Naive B cell (primary cell): Measurements from ENCODE around the gene FNDC1. TPM values are rescaled to one million over a fixed set of nuclear protein-coding genes. Genes with fewer than 3 reads are reported as not detected.

Experiments used
- ATAC-seq, 2 donors: fragments of 150-1000 bp; cut with Tn5 transposase; 2 replicates each; pipeline ENCODE4 v1.10.0; 2021; ENCODE audit warnings: low read depth in 2 of 2, mild to moderate bottlenecking in 2 of 2, moderate library complexity in 2 of 2
- DNase-seq: peaks from one replicate; pipeline ENCODE4 v3.0.0; 2022
- H3K27ac Mint-ChIP-seq, 6 donors: one replicate each; pipeline ENCODE4 v1.8.0; 2020 to 2022; ENCODE audit warnings: mild to moderate bottlenecking in 6 of 6, mixed read lengths in 6 of 6, moderate library complexity in 5 of 6, inconsistent platforms in 2 of 6
- H3K27me3 Mint-ChIP-seq, 3 donors: one replicate each; pipeline ENCODE4 v1.8.0; 2021 to 2022; ENCODE audit warnings: mixed read lengths in 3 of 3, mild to moderate bottlenecking in 1 of 3
- H3K36me3 Mint-ChIP-seq, 2 donors: one replicate each; pipeline ENCODE4 v1.8.0; 2020 to 2022; ENCODE audit warnings: mixed read lengths in 2 of 2, inconsistent platforms in 1 of 2, mild to moderate bottlenecking in 1 of 2
- H3K4me1 Mint-ChIP-seq, 3 donors: one replicate each; pipeline ENCODE4 v1.8.0; 2020 to 2022; ENCODE audit warnings: mixed read lengths in 3 of 3, inconsistent platforms in 1 of 3, mild to moderate bottlenecking in 1 of 3, moderate library complexity in 1 of 3
- H3K4me3 Mint-ChIP-seq, 8 donors: one replicate each; pipeline ENCODE4 v1.8.0; 2020 to 2022; ENCODE audit warnings: mild to moderate bottlenecking in 8 of 8, mixed read lengths in 8 of 8, moderate library complexity in 8 of 8, inconsistent platforms in 2 of 8
- H3K9me3 Mint-ChIP-seq, 7 donors: one replicate each; pipeline ENCODE4 v1.8.0; 2020 to 2022; ENCODE audit warnings: mixed read lengths in 7 of 7, mild to moderate bottlenecking in 5 of 7, inconsistent platforms in 2 of 7, moderate library complexity in 1 of 7
- polyA plus RNA-seq, 6 donors: library from polyadenylated mRNA; unstranded; fragments of 300-500 nt; fragmentation: Illumina TruSeq; gene quantifications; one replicate each; pipeline ENCODE4 v1.2.3, GENCODE V29; 2021; ENCODE audit warnings: low read depth in 6 of 6

The FNDC1 gene
- polyA plus RNA-seq, 6 donors from 2014 or later: not detected

- no peak overlapping the region for H3K4me3 Mint-ChIP-seq
- no peak overlapping the region for H3K27ac Mint-ChIP-seq
- H3K36me3 Mint-ChIP-seq: no peaks in the 10 kb centered on the region
- H3K9me3 Mint-ChIP-seq: peaks cover 0 to 7% (median 0%) of the 10 kb centered on the region in 7 donors
- DNase-seq (no peak), ATAC-seq (no peak)
- H3K27me3 Mint-ChIP-seq: peaks cover 25 to 47% (median 43%) of the 10 kb centered on the region in 3 donors
- H3K4me1 Mint-ChIP-seq: peaks cover 0 to 3% (median 0%) of the 10 kb centered on the region in 3 donors
These were observed 85.0 kb downstream of the FNDC1 start for GRCh38 chr6:159254186-159254585.

- H3K4me3 Mint-ChIP-seq: no peak overlapping the region
- H3K9me3 Mint-ChIP-seq: peaks cover 0 to 7% (median 0%) of the 10 kb centered on the region in 7 donors
- no peaks in the 10 kb centered on the region for H3K36me3 Mint-ChIP-seq
- H3K27ac Mint-ChIP-seq: peak overlapping the region in 1 of 6 donors; percentile 62
- DNase-seq (no peak), ATAC-seq (no peak)
- peaks cover 25 to 49% (median 42%) of the 10 kb centered on the region in 3 donors for H3K27me3 Mint-ChIP-seq
- peaks cover 0 to 3% (median 0%) of the 10 kb centered on the region in 3 donors for H3K4me1 Mint-ChIP-seq
These were observed 86.3 kb downstream of the FNDC1 start for GRCh38 chr6:159255434-159255951.

- Mint-ChIP-seq H3K36me3 (no peaks in the 10 kb centered on the region), H3K9me3 (peaks cover 0 to 7% (median 0%) of the 10 kb centered on the region in 7 donors), H3K27ac (no peak overlapping the region), H3K27me3 (peaks cover 25 to 49% (median 37%) of the 10 kb centered on the region in 3 donors), H3K4me1 (peaks cover 0 to 3% (median 0%) of the 10 kb centered on the region in 3 donors), H3K4me3 (no peak overlapping the region)
- DNase-seq: no peak
- no peak for ATAC-seq
These were observed 86.9 kb downstream of the FNDC1 start for GRCh38 chr6:159256128-159256527.

DNA sequence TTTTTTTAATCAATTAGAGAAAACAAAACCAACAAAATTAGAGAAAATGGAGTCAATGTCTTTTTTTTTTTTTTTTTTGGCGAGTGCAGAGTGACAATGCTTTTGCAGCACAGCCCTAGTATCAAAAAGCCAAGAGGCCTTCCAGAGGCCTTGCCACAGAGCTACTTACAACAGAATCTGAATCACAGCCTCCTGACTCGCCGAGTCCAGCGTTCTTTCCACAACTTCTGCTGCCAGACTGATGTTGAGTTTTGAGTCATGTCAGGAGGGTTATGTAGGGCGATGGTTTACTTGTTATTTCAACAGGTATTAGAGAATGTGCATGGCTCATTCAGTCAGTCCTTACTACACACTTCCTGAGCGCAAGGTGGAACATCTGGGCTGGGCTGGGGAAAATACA lies 88.6 kb downstream of the FNDC1 start:
- no peak for DNase-seq
- Mint-ChIP-seq H3K36me3 (no peaks in the 10 kb centered on the region), H3K4me3 (no peak overlapping the region), H3K27ac (no peak overlapping the region), H3K4me1 (peaks cover 0 to 3% (median 0%) of the 10 kb centered on the region in 3 donors), H3K9me3 (peaks cover 0 to 7% (median 0%) of the 10 kb centered on the region in 7 donors), H3K27me3 (peaks cover 20 to 43% (median 28%) of the 10 kb centered on the region in 3 donors)
- ATAC-seq: no peak

DNA sequence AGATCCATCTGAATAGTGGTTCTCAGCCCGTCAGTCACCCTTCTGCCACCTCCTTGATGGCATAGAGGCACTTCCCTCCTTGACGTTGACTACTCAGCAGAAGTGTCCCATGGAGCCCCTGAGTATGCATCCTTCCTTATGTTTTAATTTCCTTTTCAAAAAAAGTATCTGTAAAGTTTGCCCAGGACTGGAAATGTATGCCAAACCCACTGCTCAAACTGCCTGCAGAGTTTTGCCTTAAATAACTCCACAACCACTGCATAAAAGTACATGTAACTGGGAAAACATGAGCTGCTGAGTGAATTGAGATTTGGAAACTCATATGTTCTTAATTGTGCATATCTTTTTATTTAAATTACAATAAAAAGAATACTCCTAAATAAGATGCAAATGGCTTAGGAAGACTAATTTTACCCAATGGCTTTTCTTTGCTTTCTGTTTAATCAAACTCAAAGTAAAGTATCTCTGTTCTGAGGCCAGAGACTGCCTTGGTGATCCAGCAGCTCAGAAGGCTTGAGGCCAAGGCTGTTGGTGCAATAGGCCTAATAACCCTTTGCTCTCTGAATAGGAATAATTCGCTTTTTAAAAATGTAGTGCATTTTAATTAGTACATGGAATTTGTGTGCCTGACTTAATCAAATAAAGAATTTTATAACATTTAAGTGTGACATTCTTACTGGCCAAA lies 90.4 kb downstream of the FNDC1 start:
- Mint-ChIP-seq H3K27ac (no peak overlapping the region), H3K4me3 (no peak overlapping the region), H3K36me3 (no peaks in the 10 kb centered on the region), H3K27me3 (peaks cover 19 to 42% (median 25%) of the 10 kb centered on the region in 3 donors), H3K9me3 (peaks cover 0 to 6% (median 0%) of the 10 kb centered on the region in 7 donors), H3K4me1 (peaks cover 0 to 2% (median 0%) of the 10 kb centered on the region in 3 donors)
- DNase-seq (no peak), ATAC-seq (no peak)

GRCh38 chr6:159260208-159260607 lies 91.0 kb downstream of the FNDC1 start:
- Mint-ChIP-seq H3K27ac (no peak overlapping the region), H3K4me1 (no peaks in the 10 kb centered on the region), H3K27me3 (peaks cover 15 to 35% (median 19%) of the 10 kb centered on the region in 3 donors), H3K36me3 (no peaks in the 10 kb centered on the region), H3K9me3 (peaks cover 0 to 4% (median 0%) of the 10 kb centered on the region in 7 donors), H3K4me3 (no peak overlapping the region)
- ATAC-seq (no peak), DNase-seq (no peak)

DNA sequence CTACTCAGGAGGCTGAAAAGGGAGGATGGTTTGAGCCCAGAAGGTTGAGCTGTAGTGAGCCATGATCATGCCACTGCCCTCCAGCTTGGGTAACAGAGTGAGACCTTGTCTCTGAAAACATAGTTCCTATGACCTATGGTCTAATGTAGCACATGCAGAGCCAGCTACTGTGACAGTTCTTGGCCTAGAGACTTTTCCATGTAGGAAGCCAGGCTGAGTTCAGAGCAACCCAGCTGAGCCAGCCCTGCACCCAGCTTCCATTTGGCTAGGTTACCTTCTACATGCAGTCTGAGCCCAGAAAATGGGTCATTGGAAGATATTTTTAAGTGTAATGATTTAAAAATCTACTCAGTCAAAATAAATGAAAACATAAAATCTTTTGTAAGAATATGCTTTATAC lies 92.8 kb downstream of the FNDC1 start:
- ATAC-seq (no peak), DNase-seq (no peak)
- peaks cover 0 to 4% (median 0%) of the 10 kb centered on the region in 7 donors for H3K9me3 Mint-ChIP-seq
- H3K4me3 Mint-ChIP-seq: no peak overlapping the region
- H3K27ac Mint-ChIP-seq: no peak overlapping the region
- H3K27me3 Mint-ChIP-seq: peaks cover 9 to 25% (median 12%) of the 10 kb centered on the region in 3 donors
- no peaks in the 10 kb centered on the region for H3K36me3 Mint-ChIP-seq
- no peaks in the 10 kb centered on the region for H3K4me1 Mint-ChIP-seq

DNA sequence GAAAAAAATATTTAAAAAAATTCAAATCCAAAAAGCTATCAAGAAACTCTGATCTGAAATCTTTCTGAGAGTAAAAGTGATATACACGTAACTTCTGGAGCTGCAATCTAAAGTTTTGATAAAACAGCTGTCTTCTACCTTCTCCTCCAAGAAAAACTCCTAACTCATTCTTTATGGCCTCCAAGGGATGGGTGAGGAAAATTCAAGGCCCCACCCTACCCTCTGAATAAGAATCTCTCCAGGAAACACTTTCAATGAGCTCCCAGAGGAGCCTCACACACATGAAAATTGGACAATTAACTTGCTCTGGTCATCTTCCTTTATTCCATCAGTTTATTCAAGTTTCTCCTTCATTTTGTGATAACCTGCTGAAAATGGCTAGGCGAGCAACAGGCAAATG lies 93.4 kb downstream of the FNDC1 start:
- ATAC-seq: no peak

DNA sequence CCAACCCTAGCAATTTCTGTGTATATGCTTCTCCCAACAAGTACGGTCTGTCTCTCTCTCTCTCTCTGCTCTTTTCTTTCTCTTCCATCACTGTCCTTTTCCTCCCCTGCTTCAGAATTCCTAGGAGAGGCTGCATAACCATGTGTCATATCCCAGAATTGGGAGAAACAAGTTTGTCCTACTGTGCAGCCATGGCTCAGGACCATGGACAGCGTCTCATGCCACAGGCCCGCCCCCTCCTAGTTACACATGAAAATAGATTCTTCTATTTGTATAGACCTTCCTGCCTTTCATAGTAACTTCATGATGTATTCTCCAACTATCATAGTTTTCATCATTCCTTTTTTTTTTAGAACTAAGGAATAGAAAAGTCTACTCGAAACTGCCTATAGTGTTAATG lies 98.0 kb downstream of the FNDC1 start:
- Mint-ChIP-seq H3K4me1 (no peaks in the 10 kb centered on the region), H3K27ac (no peak overlapping the region), H3K9me3 (peaks cover 0 to 10% (median 0%) of the 10 kb centered on the region in 7 donors), H3K27me3 (peaks cover 11 to 30% (median 13%) of the 10 kb centered on the region in 3 donors), H3K36me3 (no peaks in the 10 kb centered on the region), H3K4me3 (no peak overlapping the region)
- DNase-seq (no peak), ATAC-seq (no peak)

More for the DNA sequence above, 93.4 kb downstream of the FNDC1 start:
- Mint-ChIP-seq H3K4me1 (no peaks in the 10 kb centered on the region), H3K27me3 (peaks cover 13 to 30% (median 15%) of the 10 kb centered on the region in 3 donors), H3K9me3 (peaks cover 0 to 7% (median 0%) of the 10 kb centered on the region in 7 donors), H3K36me3 (no peaks in the 10 kb centered on the region), H3K27ac (no peak overlapping the region), H3K4me3 (no peak overlapping the region)
- DNase-seq: no peak

- H3K9me3 Mint-ChIP-seq: peaks cover 0 to 10% (median 0%) of the 10 kb centered on the region in 7 donors
- H3K4me3 Mint-ChIP-seq: no peak overlapping the region
These were observed 99.3 kb downstream of the FNDC1 start for GRCh38 chr6:159268511-159268910.

DNA sequence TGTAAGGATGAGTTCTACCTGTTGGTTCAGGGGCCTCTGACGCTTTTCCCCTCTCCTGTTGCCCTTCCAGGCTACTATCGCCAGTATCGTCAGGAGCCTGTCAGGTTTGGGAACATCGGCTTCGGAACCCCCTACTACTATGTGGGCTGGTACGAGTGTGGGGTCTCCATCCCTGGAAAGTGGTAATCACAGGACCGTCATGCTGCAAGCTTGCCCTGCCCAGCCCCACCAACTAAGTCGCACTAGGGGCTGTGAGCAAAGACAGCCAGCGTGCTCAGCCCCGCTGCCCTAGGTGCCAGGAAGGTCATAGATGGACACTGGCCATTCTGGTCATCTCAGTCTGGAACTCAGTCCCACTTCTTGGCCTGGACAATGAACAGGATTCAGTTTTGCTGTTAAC lies 102.1 kb downstream of the FNDC1 start:
- peak overlapping the region in 1 of 8 donors; percentile 25 for H3K4me3 Mint-ChIP-seq
- no peaks in the 10 kb centered on the region for H3K4me1 Mint-ChIP-seq
- no peaks in the 10 kb centered on the region for H3K36me3 Mint-ChIP-seq
- DNase-seq: no peak
- H3K27me3 Mint-ChIP-seq: peaks cover 15 to 33% (median 19%) of the 10 kb centered on the region in 3 donors
- ATAC-seq: no peak
- peaks cover 0 to 10% (median 0%) of the 10 kb centered on the region in 7 donors for H3K9me3 Mint-ChIP-seq
- H3K27ac Mint-ChIP-seq: no peak overlapping the region

More at GRCh38 chr6:159268511-159268910, 99.3 kb downstream of the FNDC1 start:
- ATAC-seq (no peak), DNase-seq (no peak)
- Mint-ChIP-seq H3K27ac (no peak overlapping the region), H3K4me1 (no peaks in the 10 kb centered on the region), H3K36me3 (no peaks in the 10 kb centered on the region), H3K27me3 (peaks cover 5 to 23% (median 15%) of the 10 kb centered on the region in 3 donors)

DNA sequence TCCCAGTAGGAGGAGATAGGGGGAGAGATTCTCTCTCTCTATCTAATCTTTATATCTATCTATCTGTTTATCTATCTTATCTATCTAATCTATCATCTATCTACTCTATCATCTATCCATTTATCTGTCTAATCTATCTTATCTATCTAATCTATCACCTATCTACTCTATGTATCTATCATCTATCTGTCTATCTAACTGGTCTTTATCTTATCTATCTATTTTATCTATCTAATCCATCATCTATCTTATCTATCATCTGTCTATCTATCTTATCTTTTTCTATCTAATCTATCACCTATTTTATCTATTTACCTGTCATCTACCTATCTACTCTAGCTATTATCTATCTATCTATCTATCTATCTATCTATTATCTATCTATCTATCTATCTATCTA lies 109.4 kb downstream of the FNDC1 start:
- Mint-ChIP-seq H3K27ac (peak overlapping the region in 1 of 6 donors; percentile 12), H3K4me1 (no peaks in the 10 kb centered on the region), H3K9me3 (no peaks in the 10 kb centered on the region), H3K4me3 (no peak overlapping the region), H3K36me3 (no peaks in the 10 kb centered on the region), H3K27me3 (peaks cover 4 to 42% (median 23%) of the 10 kb centered on the region in 3 donors)
- no peak for ATAC-seq
- no peak for DNase-seq

DNA sequence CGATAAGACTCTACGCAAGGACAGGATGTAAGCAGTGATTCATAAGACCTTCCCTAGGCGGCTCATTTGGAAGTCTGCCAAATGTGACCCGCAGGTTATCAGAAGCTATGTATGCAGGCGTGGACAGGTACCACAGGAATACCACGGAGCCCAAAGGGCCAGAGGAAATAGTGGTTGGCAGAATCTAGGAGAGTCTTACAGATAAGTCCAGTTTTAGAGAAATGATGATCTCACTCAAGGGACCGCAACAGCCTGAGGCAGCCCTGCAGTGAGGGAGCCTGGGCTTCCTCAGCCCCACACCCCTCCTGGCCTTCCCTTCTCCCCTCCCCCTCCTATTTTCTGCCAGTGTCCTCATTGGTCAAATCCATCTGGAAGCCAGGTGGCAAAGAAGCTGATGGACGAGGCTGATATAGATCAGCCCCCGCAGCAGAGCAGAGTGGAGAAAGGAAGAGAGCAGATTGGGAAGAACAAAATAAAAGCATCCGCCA lies 110.6 kb downstream of the FNDC1 start:
- no peak overlapping the region for H3K4me3 Mint-ChIP-seq
- ATAC-seq (no peak), DNase-seq (no peak)
- H3K27ac Mint-ChIP-seq: no peak overlapping the region
- peaks cover 4 to 42% (median 23%) of the 10 kb centered on the region in 3 donors for H3K27me3 Mint-ChIP-seq
- H3K36me3 Mint-ChIP-seq: no peaks in the 10 kb centered on the region
- H3K9me3 Mint-ChIP-seq: peaks cover 0 to 3% (median 0%) of the 10 kb centered on the region in 7 donors
- H3K4me1 Mint-ChIP-seq: no peaks in the 10 kb centered on the region

GRCh38 chr6:159282421-159282820 lies 113.2 kb downstream of the FNDC1 start:
- H3K27me3 Mint-ChIP-seq: peaks cover 0 to 33% (median 7%) of the 10 kb centered on the region in 3 donors
- no peak overlapping the region for H3K4me3 Mint-ChIP-seq
- H3K4me1 Mint-ChIP-seq: no peaks in the 10 kb centered on the region
- no peak for DNase-seq
- no peak overlapping the region for H3K27ac Mint-ChIP-seq
- H3K36me3 Mint-ChIP-seq: no peaks in the 10 kb centered on the region
- H3K9me3 Mint-ChIP-seq: peaks cover 0 to 20% (median 13%) of the 10 kb centered on the region in 7 donors
- ATAC-seq: no peak
